GM12878 (cell line): ENCODE data around the gene CASP8AP2.
"Not testable (repeated sequence)": the region's sequence is repeated elsewhere in the genome, so short reads cannot be mapped to it uniquely, and the experiment has no call there.

Experiments
- CTCF ChIP-seq, 3 experiments: IDR thresholded peaks in 2 of 3; conservative IDR thresholded peaks in 1 of 3; 2 replicates each; pipeline ENCODE4 v1.5.1; 2011; ENCODE audit warnings: low read depth in 3 of 3, low read length in 3 of 3, mild to moderate bottlenecking in 3 of 3, control low read depth in 2 of 3, moderate library complexity in 2 of 3, inconsistent platforms in 1 of 3, mixed read lengths in 1 of 3; ENCODE audit not compliant: control insufficient read depth in 2 of 3, insufficient read depth in 1 of 3; ENCODE audit errors: extremely low read depth in 1 of 3
- ESRRA ChIP-seq: IDR thresholded peaks from 2 replicates; pipeline ENCODE4 v1.6.1; 2012; ENCODE audit warnings: mild to moderate bottlenecking, low read length, improper control_type of control experiment
- JUND ChIP-seq: IDR thresholded peaks from 2 replicates; pipeline ENCODE4 v1.6.1; 2012; ENCODE audit warnings: low read depth, mild to moderate bottlenecking, low read length, improper control_type of control experiment, moderate library complexity
- LARP7 ChIP-seq: fragments of 450-650 bp; IDR thresholded peaks from 2 replicates; pipeline ENCODE4 v1.6.1; 2017; ENCODE audit warnings: mild to moderate bottlenecking
- MAX ChIP-seq: IDR thresholded peaks from 2 replicates; pipeline ENCODE4 v1.6.1; 2012; ENCODE audit warnings: low read depth, low read length, improper control_type of control experiment
- MTA2 ChIP-seq: fragments of 450-650 bp; IDR thresholded peaks from 2 replicates; pipeline ENCODE4 v1.6.1; 2016; ENCODE audit warnings: low read depth, mild to moderate bottlenecking, moderate library complexity
- NFYB ChIP-seq: IDR thresholded peaks from 2 replicates; pipeline ENCODE4 v1.6.1; 2011; ENCODE audit warnings: low read depth, mild to moderate bottlenecking, low read length, improper control_type of control experiment, moderate library complexity; ENCODE audit not compliant: insufficient read depth
- POLR2AphosphoS5 ChIP-seq: IDR thresholded peaks from 2 replicates; pipeline ENCODE4 v1.6.1; 2011; ENCODE audit warnings: mild to moderate bottlenecking, low read length, inconsistent platforms
- RAD21 ChIP-seq: IDR thresholded peaks from 2 replicates; pipeline ENCODE4 v1.6.1; 2011; ENCODE audit warnings: mild to moderate bottlenecking, low read depth, low read length, moderate library complexity; ENCODE audit not compliant: insufficient read depth
- RCOR1 ChIP-seq: conservative IDR thresholded peaks from 2 replicates; pipeline ENCODE4 v1.6.1; 2012; ENCODE audit warnings: low read depth, low read length, improper control_type of control experiment
- SP1 ChIP-seq: IDR thresholded peaks from one replicate; pipeline ENCODE4 v1.6.1; 2011; ENCODE audit warnings: low read depth, low read length
- SREBF2 ChIP-seq: IDR thresholded peaks from 2 replicates; pipeline ENCODE4 v1.6.1; 2012; ENCODE audit warnings: mild to moderate bottlenecking, low read length
- YY1 ChIP-seq: IDR thresholded peaks from 2 replicates; pipeline ENCODE4 v1.6.1; 2011; ENCODE audit warnings: low read depth, mild to moderate bottlenecking, low read length
- ZNF274 ChIP-seq: IDR thresholded peaks from one replicate; pipeline ENCODE4 v1.8.0; 2011; ENCODE audit not compliant: insufficient read length, insufficient read depth

- not testable (repeated sequence) for TF ChIP-seq SREBF2; RAD21; RCOR1; MAX; CTCF (IDR thresholded peaks at IDR 0.05 in 2 of 3, conservative IDR thresholded peaks at IDR 0.05 in 1 of 3; ENCODE audit: control insufficient read depth in 2 of 3, extremely low read depth in 1 of 3, insufficient read depth in 1 of 3, low read depth in 3 of 3, low read length in 3 of 3); JUND; SP1; LARP7; NFYB; YY1; ESRRA; ZNF274; POLR2AphosphoS5; MTA2
These were observed 1.1 kb upstream of the CASP8AP2 start for GRCh38 chr6:89828475-89828987.
